GM19438 (cell line): ENCODE data around the gene RPH3AL.

ENCODE experiments used
- ATAC-seq: cut with Tn5 transposase; IDR thresholded peaks from one replicate; pipeline ENCODE4 v1.9.1; 2021; ENCODE audit warnings: low read depth; ENCODE audit not compliant: unreplicated experiment

The RPH3AL gene

GRCh38 chr17:303168-303567, 49.4 kb downstream of the RPH3AL start:
- no peak for ATAC-seq

GRCh38 chr17:302300-302698, 50.3 kb downstream of the RPH3AL start:
- no peak for ATAC-seq

GRCh38 chr17:301681-302299, 50.8 kb downstream of the RPH3AL start:
- no peak for ATAC-seq

GRCh38 chr17:300881-301280, 51.7 kb downstream of the RPH3AL start:
- no peak for ATAC-seq

- ATAC-seq: no peak
These were observed 53.1 kb downstream of the RPH3AL start for GRCh38 chr17:299546-299945.

GRCh38 chr17:298791-299450, 53.7 kb downstream of the RPH3AL start:
- ATAC-seq: no peak

- no peak for ATAC-seq
These were observed 54.8 kb downstream of the RPH3AL start for GRCh38 chr17:297758-298157.

GRCh38 chr17:296906-297690, 55.5 kb downstream of the RPH3AL start:
- no peak for ATAC-seq

GRCh38 chr17:296379-296778, 56.2 kb downstream of the RPH3AL start:
- ATAC-seq: no peak

- ATAC-seq: no peak
These were observed 59.9 kb downstream of the RPH3AL start for GRCh38 chr17:292531-293382.

- ATAC-seq: no peak
These were observed 60.6 kb downstream of the RPH3AL start for GRCh38 chr17:292016-292415.

GRCh38 chr17:291587-291986, 61.0 kb downstream of the RPH3AL start:
- no peak for ATAC-seq

GRCh38 chr17:290626-291025, 62.0 kb downstream of the RPH3AL start:
- no peak for ATAC-seq

- no peak for ATAC-seq
These were observed 62.5 kb downstream of the RPH3AL start for GRCh38 chr17:290121-290521.

- ATAC-seq: no peak
These were observed 63.2 kb downstream of the RPH3AL start for GRCh38 chr17:289409-289808.

GRCh38 chr17:288802-289356, 63.7 kb downstream of the RPH3AL start:
- no peak for ATAC-seq

GRCh38 chr17:286571-286970, 66.0 kb downstream of the RPH3AL start:
- no peak for ATAC-seq

GRCh38 chr17:285751-286422, 66.7 kb downstream of the RPH3AL start:
- ATAC-seq: no peak

- no peak for ATAC-seq
These were observed 67.8 kb downstream of the RPH3AL start for GRCh38 chr17:284676-285355.
